Measurements from ENCODE around the gene RAB24.

The RAB24 gene

GRCh38 chr5:177293819-177294581 lies 9.5 kb downstream of the RAB24 start:
- H3K4me3 ChIP-seq (ENCODE audit: low read depth, low read length), result no peak overlapping the region
- no peaks in the 10 kb centered on the region for H3K27me3 ChIP-seq
- no peaks in the 10 kb centered on the region for H3K4me1 ChIP-seq
- peaks cover 66% of the 10 kb centered on the region for H3K36me3 ChIP-seq
- DNase-seq, result no peak
- no peak for TF ChIP-seq CTCF (IDR thresholded peaks at IDR 0.05; ENCODE audit: low read depth, low read length)
- no peaks in the 10 kb centered on the region for H3K9me3 ChIP-seq

GRCh38 chr5:177291735-177292134 lies 11.8 kb downstream of the RAB24 start:
- Histone ChIP-seq H3K4me1 (no peaks in the 10 kb centered on the region), H3K9me3 (no peaks in the 10 kb centered on the region), H3K4me3 (ENCODE audit: low read depth, low read length) (no peak overlapping the region), H3K36me3 (peaks cover 80% of the 10 kb centered on the region), H3K27me3 (no peaks in the 10 kb centered on the region)
- DNase-seq, result no peak
- no peak for TF ChIP-seq CTCF (IDR thresholded peaks at IDR 0.05; ENCODE audit: low read depth, low read length)

- TF ChIP-seq CTCF (IDR thresholded peaks at IDR 0.05; ENCODE audit: low read depth, low read length), result no peak
- no peak for DNase-seq
- Histone ChIP-seq H3K4me1 (no peaks in the 10 kb centered on the region), H3K9me3 (no peaks in the 10 kb centered on the region), H3K4me3 (ENCODE audit: low read depth, low read length) (no peak overlapping the region), H3K36me3 (peaks cover 76% of the 10 kb centered on the region), H3K27me3 (no peaks in the 10 kb centered on the region)
Observed at GRCh38 chr5:177290816-177291596, 12.5 kb downstream of the RAB24 start.

GRCh38 chr5:177288191-177288590 lies 15.3 kb downstream of the RAB24 start:
- no peaks in the 10 kb centered on the region for H3K27me3 ChIP-seq
- TF ChIP-seq CTCF (IDR thresholded peaks at IDR 0.05; ENCODE audit: low read depth, low read length), result no peak
- peaks cover 74% of the 10 kb centered on the region for H3K36me3 ChIP-seq
- no peaks in the 10 kb centered on the region for H3K9me3 ChIP-seq
- DNase-seq, result no peak
- H3K4me3 ChIP-seq (ENCODE audit: low read depth, low read length), result no peak overlapping the region
- H3K4me1 ChIP-seq, result no peaks in the 10 kb centered on the region

- Histone ChIP-seq H3K9me3 (no peaks in the 10 kb centered on the region), H3K4me1 (no peaks in the 10 kb centered on the region), H3K27me3 (no peaks in the 10 kb centered on the region), H3K4me3 (ENCODE audit: low read depth, low read length) (no peak overlapping the region), H3K36me3 (peaks cover 50% of the 10 kb centered on the region)
- no peak for TF ChIP-seq CTCF (IDR thresholded peaks at IDR 0.05; ENCODE audit: low read depth, low read length)
- no peak for DNase-seq
Observed at GRCh38 chr5:177276886-177277285, 26.6 kb downstream of the RAB24 start.

- no peak for DNase-seq
- Histone ChIP-seq H3K4me3 (ENCODE audit: low read depth, low read length) (no peak overlapping the region), H3K36me3 (peaks cover 44% of the 10 kb centered on the region), H3K4me1 (no peaks in the 10 kb centered on the region), H3K9me3 (no peaks in the 10 kb centered on the region), H3K27me3 (no peaks in the 10 kb centered on the region)
- TF ChIP-seq CTCF (IDR thresholded peaks at IDR 0.05; ENCODE audit: low read depth, low read length), result no peak
Observed at GRCh38 chr5:177275883-177276282, 27.6 kb downstream of the RAB24 start.

Measured in BE2C (cell line).